Stomach smooth muscle (tissue), 2 donors: ENCODE measurements around the gene PARVG.

ENCODE experiments used
- H3K27ac ChIP-seq: one replicate; pipeline ENCODE4 v1.7.0; 2013; ENCODE audit warnings: mild to moderate bottlenecking, low read length, inconsistent platforms
- H3K27me3 ChIP-seq, 2 donors: one replicate each; pipeline ENCODE4 v1.7.0; 2013; ENCODE audit warnings: low read length in 2 of 2; ENCODE audit not compliant: insufficient read depth in 2 of 2, control insufficient read depth in 1 of 2
- H3K36me3 ChIP-seq, 2 donors: one replicate each; pipeline ENCODE4 v1.7.0; 2013; ENCODE audit warnings: low read length in 2 of 2; ENCODE audit not compliant: control insufficient read depth in 2 of 2, insufficient read depth in 2 of 2
- H3K4me1 ChIP-seq: one replicate; pipeline ENCODE4 v1.7.0; 2013; ENCODE audit warnings: low read length; ENCODE audit not compliant: control insufficient read depth, insufficient read depth
- H3K4me3 ChIP-seq, 2 donors: one replicate each; pipeline ENCODE4 v1.7.0; 2013; ENCODE audit warnings: low read length in 2 of 2
- H3K9ac ChIP-seq, 2 donors: one replicate each; pipeline ENCODE4 v1.7.0; 2013; ENCODE audit warnings: low read length in 2 of 2, mild to moderate bottlenecking in 1 of 2
- H3K9me3 ChIP-seq, 2 donors: one replicate each; pipeline ENCODE4 v1.7.0; 2013; ENCODE audit warnings: low read length in 2 of 2; ENCODE audit not compliant: control insufficient read depth in 2 of 2
- donor health status: healthy.
- donor health status: Pancreatic carcinoma.

The PARVG gene

DNA sequence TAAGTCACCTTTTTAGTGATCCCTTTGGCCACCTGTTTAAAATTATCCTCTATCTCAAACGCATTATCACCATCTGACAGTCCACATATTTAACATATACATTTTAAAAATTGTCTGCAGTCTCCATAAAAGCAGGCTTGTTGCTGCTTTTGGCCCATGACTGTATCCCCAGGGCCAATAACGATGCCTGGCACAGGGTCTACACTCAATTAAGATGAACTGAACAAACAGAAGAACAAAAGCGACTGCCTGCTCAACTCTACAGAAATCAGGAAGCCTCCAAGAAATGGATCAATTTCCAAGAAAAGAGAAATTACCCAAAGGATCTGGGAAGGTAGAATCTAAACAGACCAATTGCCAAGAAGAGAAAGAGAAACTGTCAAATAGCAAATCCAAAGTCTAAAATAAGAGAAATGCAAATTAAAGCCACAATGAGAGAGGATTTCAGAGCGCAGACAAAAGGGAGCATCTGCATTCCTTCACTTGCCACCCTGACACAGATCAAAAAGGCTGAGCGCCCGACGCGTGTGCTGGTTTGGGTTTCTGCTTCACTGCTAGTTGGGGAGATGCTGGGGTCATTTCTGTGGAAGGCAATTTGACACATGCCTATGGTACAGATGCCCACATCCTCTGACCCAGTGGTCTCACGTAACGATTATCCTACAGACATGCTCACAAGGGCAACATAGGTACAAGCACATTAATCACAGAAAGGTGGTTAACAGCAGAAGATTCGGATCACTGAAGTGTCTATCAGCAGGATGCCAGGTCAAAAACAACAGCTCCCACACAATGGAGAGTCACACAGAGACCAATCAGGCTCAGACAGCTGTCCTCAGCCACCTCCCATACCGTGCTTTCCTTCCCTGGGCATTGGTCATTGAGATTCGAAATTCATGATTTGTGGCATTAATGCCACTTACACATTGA is 76.1 kb downstream of the PARVG start:
- Histone ChIP-seq H3K9ac (no peak overlapping the region), H3K27me3 (no peaks in the 10 kb centered on the region), H3K4me3 (no peak overlapping the region), H3K27ac (no peak overlapping the region), H3K9me3 (no peaks in the 10 kb centered on the region), H3K36me3 (no peaks in the 10 kb centered on the region), H3K4me1 (no peaks in the 10 kb centered on the region)
